GM18867 (cell line): ENCODE results near the gene TEKT3.

Experiments
- ATAC-seq: cut with Tn5 transposase; IDR thresholded peaks from one replicate; pipeline ENCODE4 v1.9.1; 2021; ENCODE audit warnings: mild to moderate bottlenecking, moderate library complexity; ENCODE audit not compliant: unreplicated experiment

Gene TEKT3

GRCh38 chr17:15267996-15268395 is 73.4 kb downstream of the TEKT3 start:
- ATAC-seq: no peak

- ATAC-seq: no peak
Measured at GRCh38 chr17:15266325-15267125, 74.9 kb downstream of the TEKT3 start.

GRCh38 chr17:15265131-15265530 is 76.3 kb downstream of the TEKT3 start, which contains the start of gene PMP22:
Gene PMP22 (minus strand): TSS chr17:15265326. CDS start chr17:15260727, 4,599 bp downstream.
- no peak for ATAC-seq

- ATAC-seq: no peak
Measured at GRCh38 chr17:15264542-15264941, 76.9 kb downstream of the TEKT3 start.

GRCh38 chr17:15263680-15264079 is 77.7 kb downstream of the TEKT3 start:
- no peak for ATAC-seq

DNA sequence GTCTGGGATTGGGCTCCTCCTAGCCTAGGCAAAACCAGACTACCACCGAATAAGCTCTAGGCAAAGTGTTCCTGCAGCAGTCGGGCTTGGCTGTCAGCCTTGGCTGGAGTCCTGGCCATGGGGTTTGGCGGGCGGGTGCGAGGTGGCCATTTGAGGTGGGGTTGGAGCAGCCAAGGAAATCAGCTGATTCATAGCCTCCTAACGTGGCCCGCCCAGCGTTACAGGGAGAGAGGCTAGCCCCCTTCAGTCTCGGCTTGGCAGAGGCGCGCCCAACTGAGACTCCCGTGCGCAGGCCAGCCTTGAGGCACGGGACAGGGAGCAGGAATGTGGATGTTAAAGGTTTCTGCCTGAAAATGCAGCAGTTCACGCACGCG is 78.2 kb downstream of the TEKT3 start:
- ATAC-seq: no peak

GRCh38 chr17:15262291-15263205 is 78.8 kb downstream of the TEKT3 start:
- ATAC-seq: no peak

DNA sequence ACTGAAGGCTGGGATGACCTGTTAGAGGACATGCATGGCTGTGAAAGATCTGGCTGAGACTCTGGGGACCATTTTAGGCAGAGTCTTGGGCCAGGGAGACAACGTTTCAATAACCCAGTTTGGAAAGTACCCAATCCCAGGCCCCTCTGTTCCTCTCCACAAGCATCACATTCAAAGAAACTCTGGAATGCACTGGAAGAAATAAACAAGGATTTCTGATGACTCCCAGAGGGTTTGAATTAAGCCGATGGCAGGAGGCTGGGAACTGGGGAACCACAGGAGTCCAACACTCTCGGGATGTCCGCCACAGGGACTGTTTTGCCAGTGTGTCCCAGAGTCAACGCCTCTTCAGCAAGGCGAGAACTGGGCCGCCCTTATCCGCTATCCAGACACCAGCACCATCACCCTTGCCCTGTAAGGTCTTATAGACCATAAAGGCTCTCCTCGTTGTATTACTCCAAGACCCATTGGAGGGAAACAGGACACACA is 79.6 kb downstream of the TEKT3 start:
- ATAC-seq: no peak

DNA sequence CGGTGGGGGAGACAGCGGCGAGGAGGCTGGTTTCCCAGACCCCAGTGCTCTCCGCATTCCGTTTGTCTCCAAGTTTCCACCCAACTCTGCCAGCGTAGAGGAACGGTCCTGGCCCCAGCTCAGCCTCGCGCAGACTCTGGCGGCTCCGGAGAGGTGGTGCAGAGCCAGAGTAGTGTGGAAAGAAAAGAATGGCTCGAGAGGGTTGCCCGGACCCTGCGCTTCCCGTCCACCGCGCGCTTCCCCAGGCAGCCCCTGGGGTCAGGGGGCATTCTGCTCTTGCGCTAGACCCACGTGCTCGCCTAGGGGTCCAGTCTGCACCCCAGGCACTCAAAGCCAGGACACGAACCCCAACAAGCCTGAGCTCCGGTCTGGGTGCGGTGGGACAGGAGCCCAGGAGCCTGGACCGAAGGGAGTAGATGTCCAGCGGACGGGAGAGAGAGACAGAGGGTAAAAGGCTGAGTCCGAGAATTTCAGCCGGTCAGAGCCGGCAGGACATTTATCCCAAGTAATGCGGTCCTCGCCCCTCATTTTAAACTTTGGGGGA is 80.1 kb downstream of the TEKT3 start:
- no peak for ATAC-seq

DNA sequence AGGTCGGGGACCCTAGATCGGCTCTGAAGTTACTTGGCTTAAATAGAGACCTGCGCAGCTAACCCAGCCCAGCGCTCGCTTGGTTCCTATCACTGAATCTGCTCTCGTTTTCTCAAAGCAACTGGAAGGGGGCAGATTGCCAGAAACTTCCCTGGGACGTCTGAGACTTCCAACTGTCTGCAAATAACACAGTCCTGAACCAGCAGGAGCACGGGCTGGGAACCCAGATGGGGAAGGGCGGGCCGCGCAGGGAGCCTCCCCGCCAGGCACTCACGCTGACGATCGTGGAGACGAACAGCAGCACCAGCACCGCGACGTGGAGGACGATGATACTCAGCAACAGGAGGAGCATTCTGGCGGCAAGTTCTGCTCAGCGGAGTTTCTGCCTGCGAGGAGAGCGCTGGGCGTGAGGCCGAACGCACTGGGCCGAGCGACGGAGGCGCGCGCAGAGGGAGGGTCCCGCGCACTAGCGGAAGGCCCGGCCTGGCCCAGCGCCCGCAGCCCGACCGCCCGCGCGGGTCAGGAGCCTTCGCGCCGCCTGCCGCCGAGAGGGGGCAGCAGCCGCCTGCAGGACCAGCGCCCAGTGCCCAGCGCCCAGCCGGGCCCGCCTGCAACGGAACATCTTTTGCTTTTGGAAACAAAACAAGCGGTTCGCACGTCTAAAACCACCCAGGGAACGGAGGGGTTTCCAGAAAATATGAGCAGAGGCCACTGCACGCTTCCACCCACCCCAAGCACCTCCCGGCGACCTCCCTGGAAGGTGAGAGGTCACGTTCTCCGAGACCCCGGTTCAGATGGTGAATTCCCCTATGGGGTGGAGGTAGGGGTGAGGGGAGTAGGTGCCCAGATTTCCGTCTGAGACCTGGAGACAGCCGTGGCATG is 80.8 kb downstream of the TEKT3 start:
- ATAC-seq: peak; percentile 52

DNA sequence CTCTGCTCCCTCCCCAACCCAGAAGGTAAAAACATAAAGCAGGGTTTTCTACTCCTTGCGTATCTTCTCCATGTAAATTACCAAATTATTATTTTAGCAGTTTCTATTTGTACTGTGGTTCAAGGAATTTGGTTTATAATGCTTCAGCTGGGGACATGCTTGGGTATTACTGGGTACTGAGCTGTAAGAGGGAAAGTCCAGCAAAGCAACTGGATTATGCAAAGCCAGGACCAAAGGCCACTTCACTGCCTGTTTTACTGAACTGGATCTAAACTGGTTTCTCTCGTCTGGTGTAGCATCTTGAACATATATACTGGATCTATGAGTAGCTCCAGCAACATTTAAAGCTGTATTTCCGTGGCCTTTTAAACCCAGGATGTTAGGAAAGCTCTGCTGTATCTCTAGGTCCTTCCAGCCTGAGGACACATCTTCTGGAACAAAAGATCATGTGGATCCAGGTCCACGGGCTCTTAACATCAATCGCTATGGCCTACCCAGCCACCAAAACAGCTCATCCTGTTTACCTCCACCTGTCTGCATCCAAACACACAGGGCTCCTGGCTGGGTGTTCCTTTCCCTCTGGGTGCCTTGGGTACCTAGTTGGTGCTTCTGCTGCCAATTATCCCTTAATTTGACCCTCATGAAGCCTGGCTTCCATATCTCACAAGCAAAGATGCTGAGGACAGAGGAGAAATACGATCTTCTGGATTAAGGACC is 83.4 kb downstream of the TEKT3 start:
- no peak for ATAC-seq

DNA sequence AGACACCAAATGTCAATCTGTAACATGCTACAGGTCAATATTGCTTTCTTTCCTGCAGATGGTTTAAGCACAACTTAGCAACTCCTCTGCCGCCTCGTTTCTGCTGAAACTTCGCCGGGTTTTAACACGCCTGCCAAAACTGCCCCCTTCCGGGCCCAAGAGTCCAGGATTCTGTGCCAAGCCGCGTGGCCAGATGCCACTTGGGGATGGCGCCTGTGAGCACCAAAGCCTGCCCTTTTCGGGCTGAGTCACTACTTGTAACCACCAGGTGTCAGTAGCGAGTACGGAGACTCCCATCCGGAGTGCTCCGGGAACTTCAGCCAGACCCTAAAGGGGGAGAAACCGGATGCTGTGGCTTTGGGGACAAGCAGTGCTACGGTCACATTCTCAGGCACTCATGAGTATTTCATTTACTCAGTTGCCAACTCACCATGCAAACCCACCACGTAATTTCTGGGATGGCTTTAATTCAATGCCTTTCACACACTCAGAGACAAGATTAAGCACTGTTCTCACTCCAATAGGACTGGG is 84.1 kb downstream of the TEKT3 start:
- ATAC-seq: peak; percentile 85

DNA sequence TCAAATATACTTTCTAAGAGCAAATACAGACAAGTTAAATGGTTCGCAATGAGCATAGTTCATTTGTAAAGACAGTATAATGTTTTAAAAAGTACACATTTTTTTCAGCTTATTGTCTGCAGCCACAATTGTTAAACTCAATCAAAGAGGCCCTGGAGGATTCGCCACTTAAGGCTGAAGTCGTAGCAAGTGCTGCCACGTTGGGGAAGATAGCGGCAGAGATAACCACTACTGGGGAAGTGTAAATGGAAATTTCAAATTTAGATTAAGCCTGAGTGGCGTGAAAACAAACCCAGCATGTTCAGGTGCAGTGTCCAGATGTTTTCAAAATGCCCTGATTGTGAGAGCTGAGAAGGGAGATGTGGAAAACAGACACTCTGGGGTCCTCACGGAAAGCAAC is 84.7 kb downstream of the TEKT3 start:
- no peak for ATAC-seq

DNA sequence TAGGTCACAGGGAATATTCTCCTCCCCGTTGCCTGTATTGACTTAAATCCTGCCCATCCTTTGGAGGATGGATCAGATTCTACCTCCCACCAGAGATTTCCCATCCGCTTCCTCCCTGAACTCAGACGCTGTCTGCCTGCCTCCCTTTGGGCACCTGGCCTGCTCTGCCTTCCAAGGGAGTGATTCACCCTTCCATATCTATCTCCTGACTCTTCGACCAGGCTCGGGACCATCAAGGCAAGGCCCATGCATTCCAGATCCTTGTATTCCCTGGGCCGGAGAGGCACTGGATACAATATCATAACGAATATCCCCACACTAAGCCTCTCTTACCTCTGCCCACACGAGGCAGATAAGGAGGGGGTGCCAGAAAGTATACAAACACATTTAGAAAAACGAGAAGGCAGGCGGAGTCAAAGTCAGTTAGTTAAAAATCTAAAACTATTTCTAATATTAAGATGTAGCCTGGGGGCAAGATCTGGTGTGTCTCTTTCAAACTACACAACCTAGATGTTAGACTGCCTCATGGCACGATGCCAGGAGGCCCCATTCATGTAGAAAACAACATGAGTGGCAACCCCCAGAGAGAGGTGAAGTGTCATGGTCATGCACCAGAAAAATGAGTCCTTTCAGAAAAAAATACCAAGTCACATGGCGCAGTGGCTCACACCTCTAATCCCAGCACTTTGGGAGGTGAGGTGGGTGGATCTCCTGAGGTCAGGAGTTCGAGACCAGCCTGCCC is 85.5 kb downstream of the TEKT3 start:
- no peak for ATAC-seq
